ENCODE data around the gene CPPED1. TPM values are rescaled to one million over a fixed set of nuclear protein-coding genes. Genes with fewer than 3 reads are reported as not detected.

Gene CPPED1
- total RNA-seq, 1 donor from 2014 or later, result 17.8 TPM

DNA sequence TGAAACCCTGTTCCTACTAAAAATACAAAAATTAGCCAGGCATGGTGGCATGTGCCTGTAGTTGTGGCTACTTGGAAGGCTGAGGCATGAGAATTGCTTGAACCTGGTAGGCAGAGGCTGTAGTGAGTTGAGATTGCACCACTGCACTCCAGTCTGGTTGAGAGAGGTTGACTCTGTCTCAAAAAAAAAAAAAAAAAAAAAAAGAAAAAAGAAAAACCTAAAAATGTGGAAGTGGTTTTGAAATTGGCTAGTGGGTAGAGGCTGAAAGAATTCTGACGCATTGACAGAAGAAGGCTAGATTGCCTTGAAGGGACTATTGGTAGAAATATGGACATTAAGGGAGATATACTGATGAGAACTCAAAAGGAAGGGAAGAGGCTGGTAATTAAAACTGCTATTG is 33.6 kb upstream of the CPPED1 start:
- Mint-ChIP-seq H3K9me3 (ENCODE audit: unreplicated experiment) (peaks cover 19% of the 10 kb centered on the region), H3K4me1 (ENCODE audit: unreplicated experiment) (no peaks in the 10 kb centered on the region), H3K36me3 (ENCODE audit: unreplicated experiment) (no peaks in the 10 kb centered on the region), H3K27me3 (ENCODE audit: unreplicated experiment) (no peaks in the 10 kb centered on the region), H3K4me3 (ENCODE audit: unreplicated experiment) (no peak overlapping the region), H3K27ac (ENCODE audit: unreplicated experiment) (no peak overlapping the region)
- TF ChIP-seq, protein P1, sequence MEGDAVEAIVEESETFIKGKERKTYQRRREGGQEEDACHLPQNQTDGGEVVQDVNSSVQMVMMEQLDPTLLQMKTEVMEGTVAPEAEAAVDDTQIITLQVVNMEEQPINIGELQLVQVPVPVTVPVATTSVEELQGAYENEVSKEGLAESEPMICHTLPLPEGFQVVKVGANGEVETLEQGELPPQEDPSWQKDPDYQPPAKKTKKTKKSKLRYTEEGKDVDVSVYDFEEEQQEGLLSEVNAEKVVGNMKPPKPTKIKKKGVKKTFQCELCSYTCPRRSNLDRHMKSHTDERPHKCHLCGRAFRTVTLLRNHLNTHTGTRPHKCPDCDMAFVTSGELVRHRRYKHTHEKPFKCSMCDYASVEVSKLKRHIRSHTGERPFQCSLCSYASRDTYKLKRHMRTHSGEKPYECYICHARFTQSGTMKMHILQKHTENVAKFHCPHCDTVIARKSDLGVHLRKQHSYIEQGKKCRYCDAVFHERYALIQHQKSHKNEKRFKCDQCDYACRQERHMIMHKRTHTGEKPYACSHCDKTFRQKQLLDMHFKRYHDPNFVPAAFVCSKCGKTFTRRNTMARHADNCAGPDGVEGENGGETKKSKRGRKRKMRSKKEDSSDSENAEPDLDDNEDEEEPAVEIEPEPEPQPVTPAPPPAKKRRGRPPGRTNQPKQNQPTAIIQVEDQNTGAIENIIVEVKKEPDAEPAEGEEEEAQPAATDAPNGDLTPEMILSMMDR (IDR thresholded peaks at IDR 0.05), result no peak
- DNase-seq (ENCODE audit: extremely low spot score, unreplicated experiment), result peak; percentile 8

DNA sequence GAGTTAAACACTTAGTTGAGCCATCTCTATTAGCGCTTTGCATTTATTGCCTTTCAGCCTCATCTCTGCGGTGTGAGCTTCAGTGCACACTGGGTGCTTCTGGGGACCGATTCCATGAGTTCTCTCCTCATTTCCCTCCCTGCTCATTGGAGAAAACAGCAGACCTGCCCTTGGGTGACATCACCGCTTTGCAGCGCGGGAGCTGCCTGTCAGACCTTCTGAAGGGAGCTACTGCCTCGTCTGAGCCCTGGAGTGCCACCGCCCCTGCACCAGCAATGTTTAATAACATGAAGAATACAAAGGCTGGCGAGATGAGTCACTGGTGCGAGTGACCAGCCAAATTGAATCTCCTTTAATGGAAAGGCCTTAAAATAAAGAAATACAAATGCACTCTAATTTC is 30.2 kb upstream of the CPPED1 start:
- Mint-ChIP-seq H3K9me3 (ENCODE audit: unreplicated experiment) (peaks cover 6% of the 10 kb centered on the region), H3K4me1 (ENCODE audit: unreplicated experiment) (no peaks in the 10 kb centered on the region), H3K27me3 (ENCODE audit: unreplicated experiment) (peaks cover 5% of the 10 kb centered on the region), H3K27ac (ENCODE audit: unreplicated experiment) (no peak overlapping the region), H3K4me3 (ENCODE audit: unreplicated experiment) (no peak overlapping the region), H3K36me3 (ENCODE audit: unreplicated experiment) (no peaks in the 10 kb centered on the region)
- TF ChIP-seq, protein P1 (IDR thresholded peaks at IDR 0.05), result no peak
- peak; percentile 74 for DNase-seq (ENCODE audit: extremely low spot score, unreplicated experiment)

DNA sequence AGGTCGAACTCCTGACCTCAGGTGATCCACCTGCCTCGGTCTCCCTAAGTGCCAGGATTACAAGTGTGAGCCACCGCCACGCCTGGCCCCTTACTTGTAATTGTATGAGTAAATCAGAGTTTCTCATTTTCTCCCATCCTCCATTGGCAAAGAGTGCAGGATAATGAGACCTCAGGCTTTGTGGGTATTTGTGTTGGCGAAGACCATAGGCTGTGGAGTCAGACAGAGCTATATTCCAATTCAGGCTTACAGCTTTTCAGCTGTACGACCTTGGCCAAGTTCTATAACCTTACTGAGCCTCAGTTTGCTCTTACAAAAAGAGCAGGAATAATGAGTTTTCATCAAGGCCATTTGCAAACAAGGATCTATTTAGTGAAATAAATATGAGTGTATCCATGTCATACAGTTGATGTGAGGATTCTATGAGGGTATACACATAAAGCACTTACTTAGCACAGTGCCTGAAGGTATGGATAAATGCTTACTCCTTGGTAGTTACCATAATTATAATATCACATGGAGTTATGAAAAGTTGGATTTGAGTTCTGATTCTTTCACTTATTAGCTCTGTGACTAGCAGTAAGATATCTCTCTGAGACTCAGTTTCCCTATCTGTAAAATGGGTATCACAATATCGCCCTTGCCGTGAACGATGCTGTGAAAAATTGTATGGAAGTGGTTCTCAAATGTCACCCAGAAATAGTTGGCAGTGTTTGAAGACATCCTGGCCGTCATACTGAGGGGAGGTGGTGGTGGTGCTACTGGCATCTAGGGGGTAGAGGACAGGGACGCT is 25.6 kb upstream of the CPPED1 start:
- no peak overlapping the region for H3K4me3 Mint-ChIP-seq (ENCODE audit: unreplicated experiment)
- no peaks in the 10 kb centered on the region for H3K36me3 Mint-ChIP-seq (ENCODE audit: unreplicated experiment)
- TF ChIP-seq, protein P1 (IDR thresholded peaks at IDR 0.05), result no peak
- DNase-seq (ENCODE audit: extremely low spot score, unreplicated experiment), result peak; percentile 1
- no peaks in the 10 kb centered on the region for H3K9me3 Mint-ChIP-seq (ENCODE audit: unreplicated experiment)
- H3K27me3 Mint-ChIP-seq (ENCODE audit: unreplicated experiment), result peaks cover 16% of the 10 kb centered on the region
- H3K4me1 Mint-ChIP-seq (ENCODE audit: unreplicated experiment), result no peaks in the 10 kb centered on the region
- H3K27ac Mint-ChIP-seq (ENCODE audit: unreplicated experiment), result no peak overlapping the region

DNA sequence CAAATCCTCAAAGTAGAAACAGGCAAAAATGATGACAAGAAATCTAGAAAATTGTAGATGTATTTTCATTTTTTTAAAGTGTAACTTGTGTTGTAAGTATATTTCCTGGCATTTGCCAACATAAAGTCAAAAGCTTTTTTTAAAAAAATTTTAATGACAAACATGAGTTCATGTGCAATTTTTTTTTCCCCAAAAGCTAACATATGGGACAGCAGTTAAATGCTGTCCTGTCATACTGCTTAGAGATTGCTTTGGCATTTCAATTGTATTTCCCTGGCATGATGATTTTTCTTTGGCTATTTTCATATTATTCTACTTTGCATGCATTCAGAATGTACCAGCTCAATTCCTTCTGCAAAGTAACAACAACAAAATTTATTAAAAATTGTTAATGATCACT is 24.5 kb upstream of the CPPED1 start:
- H3K4me3 Mint-ChIP-seq (ENCODE audit: unreplicated experiment), result no peak overlapping the region
- TF ChIP-seq, protein P1 (IDR thresholded peaks at IDR 0.05), result no peak
- H3K27ac Mint-ChIP-seq (ENCODE audit: unreplicated experiment), result no peak overlapping the region
- peaks cover 18% of the 10 kb centered on the region for H3K27me3 Mint-ChIP-seq (ENCODE audit: unreplicated experiment)
- no peak for DNase-seq (ENCODE audit: extremely low spot score, unreplicated experiment)
- H3K36me3 Mint-ChIP-seq (ENCODE audit: unreplicated experiment), result no peaks in the 10 kb centered on the region
- no peaks in the 10 kb centered on the region for H3K4me1 Mint-ChIP-seq (ENCODE audit: unreplicated experiment)
- H3K9me3 Mint-ChIP-seq (ENCODE audit: unreplicated experiment), result no peaks in the 10 kb centered on the region

DNA sequence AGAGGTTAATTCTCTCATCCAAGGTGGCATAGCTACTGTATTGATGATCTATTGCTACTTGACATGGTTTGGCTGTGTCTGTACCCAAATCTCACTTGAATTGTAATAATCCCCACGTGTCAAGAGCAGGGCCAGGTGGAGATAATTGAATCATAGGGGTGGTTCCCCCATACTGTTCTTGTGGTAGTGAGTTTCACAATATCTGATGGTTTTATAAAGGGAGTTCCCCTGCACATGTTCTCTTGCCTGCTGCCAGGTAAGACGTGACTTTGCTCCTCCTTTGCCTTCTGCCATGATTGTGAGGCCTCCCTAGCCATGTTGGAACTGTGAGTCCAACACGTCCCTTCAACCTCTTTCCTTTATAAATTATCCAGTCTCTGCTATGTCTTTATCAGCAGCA is 22.9 kb upstream of the CPPED1 start:
- Mint-ChIP-seq H3K27me3 (ENCODE audit: unreplicated experiment) (peaks cover 29% of the 10 kb centered on the region), H3K4me1 (ENCODE audit: unreplicated experiment) (no peaks in the 10 kb centered on the region), H3K27ac (ENCODE audit: unreplicated experiment) (no peak overlapping the region), H3K9me3 (ENCODE audit: unreplicated experiment) (no peaks in the 10 kb centered on the region), H3K36me3 (ENCODE audit: unreplicated experiment) (no peaks in the 10 kb centered on the region), H3K4me3 (ENCODE audit: unreplicated experiment) (no peak overlapping the region)
- no peak for DNase-seq (ENCODE audit: extremely low spot score, unreplicated experiment)
- TF ChIP-seq, protein P1 (IDR thresholded peaks at IDR 0.05), result no peak

Measured in osteocyte (in vitro differentiated cells).